GM21528 (cell line): Measurements from ENCODE around the gene FBXL17.
A peak's percentile ranks its signal among the peaks of the same experiment; 100 is the strongest.

Experiments used
- ATAC-seq: cut with Tn5 transposase; IDR thresholded peaks from one replicate; pipeline ENCODE4 v1.9.1; 2021; ENCODE audit warnings: mild to moderate bottlenecking, moderate library complexity; ENCODE audit not compliant: unreplicated experiment, low FRiP score

Gene FBXL17

DNA sequence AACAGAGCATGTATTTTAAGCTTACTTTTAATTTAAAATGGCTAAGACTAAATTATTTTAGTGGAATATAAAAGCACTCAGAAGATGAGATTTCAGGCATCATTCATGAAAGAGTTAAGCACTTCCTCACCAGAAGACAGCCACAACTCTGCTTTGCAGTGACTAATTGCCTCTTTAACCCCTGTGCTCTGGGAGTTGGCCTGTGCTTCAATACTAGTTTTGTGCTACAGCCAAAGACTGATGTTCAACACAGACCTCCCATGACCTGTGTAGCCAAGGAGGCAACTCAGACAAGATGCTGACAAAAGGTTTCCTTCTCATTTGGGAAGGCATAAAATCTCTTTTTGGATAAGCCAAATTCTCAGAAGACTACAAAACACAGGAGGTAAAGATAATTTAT is 353.5 kb downstream of the FBXL17 start:
- no peak for ATAC-seq

DNA sequence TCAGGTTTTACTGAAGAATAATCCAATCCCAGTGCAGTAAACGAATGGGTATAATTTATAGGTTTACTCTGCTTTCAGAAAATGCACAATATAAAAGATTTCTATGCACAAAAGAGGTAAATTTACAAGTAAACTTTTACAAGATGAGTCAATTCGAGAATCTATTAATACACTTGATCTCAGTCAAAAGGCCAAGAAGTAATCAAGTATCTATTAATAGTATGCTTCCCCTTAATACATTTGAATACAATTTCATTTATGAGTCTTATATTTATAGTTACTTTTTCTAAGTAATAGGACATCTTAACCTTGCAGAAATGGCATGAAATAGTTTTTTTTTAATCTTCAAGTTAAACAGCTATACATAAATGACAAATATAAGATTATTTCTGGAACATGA is 355.9 kb downstream of the FBXL17 start:
- no peak for ATAC-seq

DNA sequence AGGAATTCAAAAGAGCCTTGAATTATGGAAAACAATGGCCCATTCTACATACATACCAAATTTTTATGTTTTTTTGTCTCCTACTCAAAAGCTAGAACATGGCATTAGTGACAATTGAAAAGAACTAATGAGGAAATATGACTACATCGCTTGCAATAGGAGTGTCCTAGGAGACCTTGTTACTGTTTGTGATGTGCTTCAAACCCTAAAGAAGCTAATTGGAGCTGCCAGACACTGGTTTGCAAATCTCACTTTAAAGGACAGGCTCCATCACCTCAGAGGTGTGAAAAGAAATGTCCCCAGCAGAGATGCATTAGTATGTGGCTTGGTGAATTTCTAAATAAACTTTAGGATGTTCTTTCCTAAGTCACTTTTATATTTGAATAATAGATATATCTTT is 356.9 kb downstream of the FBXL17 start:
- no peak for ATAC-seq

DNA sequence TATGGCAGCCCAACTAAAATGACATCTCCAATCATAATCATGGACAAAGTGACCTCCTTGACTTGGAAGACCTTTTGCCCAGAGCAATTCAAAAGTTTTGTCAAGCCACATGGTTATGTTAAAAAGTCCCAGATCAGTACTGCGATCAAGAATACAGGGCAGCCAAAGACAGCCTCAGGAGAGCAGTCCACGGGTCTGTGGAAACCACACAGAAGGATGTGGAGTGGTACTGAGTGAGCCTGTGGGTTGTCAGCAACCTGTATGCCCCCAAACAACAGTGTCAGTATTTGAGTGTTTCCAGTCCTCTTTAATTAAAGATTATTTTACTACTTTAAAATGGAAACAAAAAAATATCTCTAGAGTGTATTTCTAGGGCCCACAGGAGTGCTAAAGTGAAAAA is 365.8 kb downstream of the FBXL17 start:
- ATAC-seq, result no peak

DNA sequence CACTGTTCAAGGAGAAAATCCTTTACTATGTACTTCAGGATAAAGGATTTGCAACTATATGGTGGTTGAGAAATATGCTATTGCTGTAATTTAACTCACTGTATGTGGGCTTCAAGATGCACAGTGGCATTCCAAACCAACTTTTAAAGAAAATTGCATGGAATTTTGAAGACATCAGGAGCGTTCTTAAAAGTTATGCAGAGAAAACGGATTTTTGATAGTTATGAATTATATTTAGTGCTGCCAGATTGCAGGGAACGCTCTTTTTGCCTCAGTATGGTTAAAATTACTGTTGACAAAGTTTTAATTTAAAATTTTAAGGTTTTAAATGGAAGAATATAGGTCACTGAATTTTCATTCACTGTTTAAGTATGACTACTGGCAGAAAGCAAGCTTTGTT is 375.1 kb downstream of the FBXL17 start:
- ATAC-seq, result no peak

DNA sequence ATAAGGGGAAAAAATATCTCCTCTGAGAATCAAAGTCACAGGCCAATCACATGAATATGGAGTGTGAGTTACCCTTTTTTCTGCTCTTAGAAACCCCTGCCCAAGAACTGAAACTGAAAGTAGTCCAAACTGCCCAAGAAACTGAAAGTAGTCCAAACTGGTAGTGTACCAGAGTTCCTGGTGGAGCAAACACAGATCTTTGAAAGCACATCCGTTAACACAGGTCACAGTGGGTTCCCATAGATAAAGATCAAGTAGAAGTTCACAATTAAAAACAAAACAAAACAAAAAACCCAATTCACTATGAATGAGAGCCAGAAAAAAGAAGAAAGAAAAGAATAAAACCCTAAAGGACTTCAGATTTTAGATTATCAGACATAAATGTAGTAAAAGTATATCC is 378.7 kb downstream of the FBXL17 start:
- peak; percentile 99 for ATAC-seq

DNA sequence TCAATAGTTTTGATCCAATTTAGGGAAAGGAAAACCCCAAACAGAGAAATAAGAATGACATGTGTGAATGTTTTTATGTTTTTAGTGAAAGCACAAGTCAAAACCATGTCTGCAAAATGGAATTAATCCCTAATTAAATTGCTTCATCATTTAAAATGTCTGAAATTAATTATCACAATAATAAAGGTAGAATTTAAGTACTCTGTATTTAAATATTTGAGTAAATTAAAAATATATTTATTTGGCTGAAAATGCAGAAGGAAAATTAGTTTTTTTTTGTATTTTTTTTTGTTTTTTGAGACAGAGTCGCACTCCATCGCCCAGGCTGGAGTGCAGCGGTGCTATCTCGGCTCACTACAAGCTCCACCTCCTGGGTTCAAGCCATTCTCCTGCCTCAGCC is 380.7 kb downstream of the FBXL17 start:
- ATAC-seq, result no peak

DNA sequence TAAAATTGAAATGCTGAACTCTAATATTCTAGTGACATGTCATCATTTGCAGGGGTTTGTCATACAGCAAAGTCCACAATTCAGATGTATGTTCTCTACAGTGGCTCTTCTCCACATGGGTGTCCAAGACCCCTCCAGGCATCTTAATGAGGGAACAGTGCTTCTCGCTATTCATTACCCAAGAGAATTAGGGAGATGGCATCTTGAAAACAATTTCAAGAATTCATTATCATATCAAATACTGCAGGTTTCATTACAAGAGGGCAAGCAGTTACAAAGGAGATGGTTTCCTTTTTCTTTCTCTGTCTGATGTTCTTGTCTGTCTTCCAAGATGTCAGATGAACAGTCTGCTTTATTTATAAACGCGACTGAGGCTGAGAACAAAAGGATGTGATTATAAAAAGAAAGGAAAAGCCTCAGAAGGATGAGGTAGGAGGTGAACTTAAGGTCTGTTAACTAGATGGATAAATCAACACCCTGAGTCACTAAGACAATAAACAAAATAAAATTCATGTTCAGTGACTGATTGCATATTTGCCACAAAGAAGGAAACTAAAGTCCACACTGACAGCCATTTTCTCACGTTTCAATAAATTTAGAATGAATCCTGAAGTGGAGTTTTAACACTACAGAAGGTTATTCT is 384.4 kb downstream of the FBXL17 start:
- ATAC-seq, result no peak

DNA sequence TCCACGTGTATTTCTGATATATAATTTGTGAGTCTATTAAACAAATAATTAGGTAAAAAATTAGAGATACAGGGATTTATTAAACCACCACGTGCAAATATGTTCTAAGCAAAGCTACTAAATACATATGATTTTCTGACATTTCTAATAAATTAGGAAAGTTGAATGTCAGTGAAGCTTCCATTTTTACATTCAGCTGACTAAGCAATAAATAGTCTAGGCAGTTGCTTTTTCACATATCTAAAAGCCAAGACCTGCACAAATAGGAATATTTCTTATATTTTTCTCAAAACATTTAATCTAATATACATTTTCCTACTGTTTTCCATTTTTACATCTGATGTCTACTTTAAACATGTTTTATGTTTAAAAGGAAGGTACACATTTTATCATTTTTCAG is 388.6 kb downstream of the FBXL17 start:
- no peak for ATAC-seq

DNA sequence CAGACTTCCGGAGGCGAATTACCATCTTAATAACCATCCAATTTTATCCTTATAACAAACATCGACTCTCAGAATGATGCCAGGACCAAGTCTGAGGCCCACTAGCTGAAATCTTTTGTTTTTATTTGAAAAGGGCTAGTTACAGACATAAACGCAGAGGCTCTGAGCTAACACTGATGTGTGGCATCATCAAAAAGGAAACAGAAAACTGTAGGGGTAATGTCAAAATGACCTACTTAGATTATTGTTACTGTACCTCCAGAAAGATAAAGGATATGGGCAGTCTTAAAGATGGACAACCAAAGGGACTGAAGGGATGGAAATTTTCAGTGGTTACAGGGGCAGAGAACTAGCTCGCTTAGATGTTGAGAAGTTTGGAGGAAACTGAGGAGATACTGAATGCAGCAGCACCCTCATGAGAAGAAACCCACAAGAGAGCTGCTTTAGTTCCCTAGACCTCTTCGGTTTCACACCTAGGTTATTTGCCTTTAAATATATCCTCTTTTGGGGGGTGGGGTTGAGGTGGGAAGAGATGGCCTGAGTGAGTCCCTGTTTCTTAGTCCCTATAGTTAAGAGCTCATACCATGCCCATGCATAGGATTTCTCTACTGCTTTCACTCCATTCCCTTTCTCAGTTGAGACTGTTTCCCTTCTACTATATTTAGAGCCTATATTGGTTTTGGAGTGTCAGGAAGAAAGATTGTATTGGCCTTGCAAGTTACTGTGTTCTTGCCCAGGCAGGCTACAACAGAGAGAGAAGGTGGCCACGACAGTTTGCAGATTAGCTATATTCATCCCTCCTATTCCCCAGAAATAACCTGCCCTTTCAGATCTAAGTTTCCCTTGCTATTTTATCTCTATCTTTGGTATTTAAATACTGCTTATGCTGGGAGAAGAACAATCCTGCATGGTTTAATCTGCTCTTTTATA is 390.8 kb downstream of the FBXL17 start:
- no peak for ATAC-seq

DNA sequence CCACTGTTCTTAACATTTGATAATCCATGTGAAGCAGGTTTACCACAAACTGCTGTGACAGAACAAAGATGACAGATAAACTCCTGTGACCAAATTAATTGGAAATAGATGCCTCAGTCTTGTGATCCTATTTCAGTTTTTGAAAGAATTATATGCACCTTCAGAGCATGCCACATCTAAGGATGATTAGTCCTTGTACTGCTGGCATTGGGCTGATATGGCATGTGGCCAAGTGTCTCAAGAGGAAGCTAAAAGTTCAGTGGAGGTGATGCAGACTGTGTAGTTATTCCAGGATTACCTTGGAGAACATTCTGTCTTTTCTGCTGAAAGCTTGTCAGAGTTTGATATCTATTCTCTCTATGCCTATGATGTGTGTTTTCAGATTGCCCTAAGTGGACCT is 396.8 kb downstream of the FBXL17 start:
- ATAC-seq, result no peak

DNA sequence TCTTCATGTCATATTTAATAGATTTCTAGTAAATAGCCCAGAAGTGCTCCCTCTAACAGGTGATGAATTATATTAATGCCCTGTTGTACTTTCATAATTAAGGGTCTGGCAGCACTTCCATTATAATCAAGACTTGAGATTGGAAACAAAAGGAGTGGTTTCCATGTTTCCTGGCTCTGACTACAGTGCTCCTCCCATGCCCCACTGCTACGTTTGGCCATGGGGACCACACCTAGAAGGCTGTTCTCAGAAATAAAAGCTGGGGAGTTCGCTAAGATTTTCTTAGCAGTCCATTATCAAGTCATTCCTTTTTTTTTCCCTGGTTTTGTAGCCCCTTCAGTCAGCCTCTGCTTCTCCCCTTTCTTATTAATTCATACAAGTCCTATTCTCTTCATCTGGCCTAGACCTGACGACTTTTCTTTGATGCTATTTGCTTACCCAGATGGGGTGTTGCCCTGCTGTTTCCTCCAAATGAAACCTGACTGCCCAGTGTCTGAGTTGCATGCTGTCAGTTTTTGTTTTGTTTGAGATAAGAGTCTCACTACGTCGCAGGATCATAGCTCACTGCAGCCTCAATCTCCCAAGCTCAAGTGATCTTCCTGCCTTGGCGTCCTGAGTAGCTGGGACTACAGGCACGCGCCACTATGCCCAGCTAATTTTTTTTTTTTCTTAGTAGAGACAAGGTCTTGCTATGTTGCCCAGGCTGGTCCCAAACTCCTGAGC is 399.0 kb downstream of the FBXL17 start:
- no peak for ATAC-seq

DNA sequence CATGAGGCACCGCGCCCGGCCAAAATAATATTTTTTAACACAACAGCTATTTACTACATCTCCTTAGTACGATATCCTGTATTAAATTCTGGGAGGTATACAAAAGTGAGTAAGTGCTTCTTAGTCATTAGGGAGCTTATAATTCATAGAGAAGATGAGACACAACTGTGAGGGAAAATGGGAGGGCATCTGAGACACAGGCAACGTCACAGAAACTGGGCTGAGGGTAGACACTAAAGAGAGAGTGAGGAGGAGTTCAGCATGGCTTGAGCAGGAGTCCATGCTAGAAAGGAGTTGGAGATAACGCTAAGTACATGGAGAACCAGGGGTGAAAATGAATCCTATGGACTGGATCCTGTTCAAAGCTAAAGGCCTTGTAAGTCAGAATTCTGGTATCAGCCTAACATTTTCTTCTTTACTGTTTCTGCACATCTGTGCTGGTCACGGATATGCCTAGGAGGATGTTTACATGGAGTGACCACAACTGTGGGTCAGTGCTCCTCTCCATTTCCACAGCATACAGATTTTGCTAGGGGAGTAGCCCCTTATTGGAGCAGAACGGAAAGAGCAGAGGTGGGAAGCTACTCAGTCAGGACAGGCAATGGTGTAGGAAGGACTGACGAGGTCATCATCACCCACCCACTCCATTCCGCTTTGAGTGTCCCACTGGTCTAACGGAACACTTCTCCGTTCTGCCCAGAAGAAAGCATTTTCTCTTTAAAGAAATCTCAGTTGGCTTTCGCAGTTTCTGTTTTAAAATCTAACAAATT is 400.8 kb downstream of the FBXL17 start:
- no peak for ATAC-seq

DNA sequence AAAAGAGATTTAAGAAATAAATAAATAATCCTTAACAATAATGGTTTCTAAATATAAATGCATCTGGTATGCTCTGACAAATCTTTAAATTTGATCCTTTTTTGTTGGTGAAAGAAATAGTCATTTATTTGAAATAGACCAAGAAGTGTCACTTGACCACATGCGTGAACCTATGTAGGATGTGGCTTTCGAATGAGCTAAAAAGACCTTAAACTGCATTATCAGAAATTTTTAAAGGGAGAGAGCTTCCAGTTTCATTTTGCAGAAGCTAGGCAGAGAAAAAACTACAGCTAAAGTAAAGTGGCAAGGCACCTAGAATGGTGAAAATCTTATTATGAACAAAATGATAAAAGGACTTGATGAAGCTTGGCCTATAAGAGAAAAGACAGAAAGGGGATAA is 402.0 kb downstream of the FBXL17 start:
- ATAC-seq, result peak; percentile 61

DNA sequence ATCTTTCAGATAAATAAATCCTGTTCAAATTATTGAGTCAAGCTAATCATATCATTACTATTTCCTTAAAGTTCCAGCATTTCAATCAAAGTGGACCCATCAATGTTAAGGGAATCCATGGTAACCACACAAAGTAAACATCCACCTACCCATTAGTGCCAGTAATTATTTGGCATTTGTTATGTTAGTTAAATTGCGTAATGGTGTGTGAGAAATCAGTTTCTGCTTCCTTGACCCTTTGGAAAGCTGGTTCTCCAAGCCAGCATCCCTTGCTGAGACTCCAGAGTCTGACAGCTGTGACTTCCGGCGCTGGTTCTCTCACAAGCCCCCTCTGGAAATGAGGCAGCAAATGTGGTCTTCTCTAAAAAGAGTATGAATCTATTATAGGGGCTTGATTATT is 402.6 kb downstream of the FBXL17 start:
- no peak for ATAC-seq

DNA sequence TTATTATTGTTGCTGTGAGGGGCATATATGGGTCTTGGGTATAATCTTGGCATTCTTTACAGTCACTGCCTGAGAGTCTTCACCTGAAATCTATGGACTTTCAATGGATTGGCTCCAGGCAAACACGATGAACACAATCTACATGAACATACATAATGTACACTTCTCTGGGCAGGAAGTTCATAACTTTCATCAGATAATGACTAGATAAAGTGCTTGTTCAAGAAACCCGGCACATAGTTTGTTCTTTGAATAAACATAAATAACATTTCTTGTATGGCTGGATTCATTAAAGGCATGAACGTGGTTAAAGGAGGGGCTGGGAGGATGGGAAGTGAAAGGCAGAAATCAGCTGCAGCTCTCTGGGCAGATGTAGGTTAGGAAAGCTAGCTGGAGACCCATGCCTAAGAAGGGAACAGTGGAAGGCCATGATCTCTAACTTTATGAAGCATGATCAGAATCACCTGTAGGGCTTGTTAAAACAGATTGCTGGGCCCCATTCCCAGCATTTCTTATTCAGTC is 404.3 kb downstream of the FBXL17 start:
- ATAC-seq, result no peak

DNA sequence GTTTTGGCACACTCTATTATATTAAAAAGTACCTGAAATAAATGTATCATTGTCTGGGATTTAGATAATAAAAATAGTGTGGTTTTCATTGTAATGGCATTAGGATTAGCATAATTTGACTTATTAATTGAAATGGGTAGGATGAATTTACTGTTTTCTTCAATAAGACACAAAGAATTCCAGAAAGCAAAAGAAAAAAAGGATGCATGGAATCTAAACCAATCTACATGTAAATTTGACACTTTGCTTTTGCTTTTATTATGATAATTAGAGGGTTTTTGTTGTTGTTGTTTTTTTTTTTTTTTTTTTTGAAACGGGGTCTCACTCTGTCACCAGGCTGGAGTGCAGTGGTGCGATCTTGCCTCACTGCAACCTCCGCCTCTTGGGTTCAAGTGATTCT is 406.3 kb downstream of the FBXL17 start:
- no peak for ATAC-seq

DNA sequence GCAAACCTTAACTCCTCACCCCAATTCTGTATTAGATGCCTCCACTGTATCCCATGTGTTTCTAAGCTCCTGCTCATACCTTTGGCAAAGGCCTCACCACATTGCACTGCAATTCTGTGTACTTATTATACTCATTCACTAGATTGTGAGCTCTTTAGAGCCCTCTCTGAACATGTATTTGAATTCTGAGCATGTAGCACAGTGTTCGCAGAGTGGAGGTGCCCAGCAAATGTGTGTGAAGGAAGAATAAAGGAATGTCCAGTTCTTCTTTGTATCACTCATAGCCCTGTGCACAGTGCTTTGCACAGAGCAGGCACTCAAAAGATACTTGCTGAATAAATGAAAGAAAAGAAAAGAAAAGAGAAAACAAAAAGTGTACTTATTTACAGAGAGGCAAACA is 410.1 kb downstream of the FBXL17 start:
- ATAC-seq, result no peak

DNA sequence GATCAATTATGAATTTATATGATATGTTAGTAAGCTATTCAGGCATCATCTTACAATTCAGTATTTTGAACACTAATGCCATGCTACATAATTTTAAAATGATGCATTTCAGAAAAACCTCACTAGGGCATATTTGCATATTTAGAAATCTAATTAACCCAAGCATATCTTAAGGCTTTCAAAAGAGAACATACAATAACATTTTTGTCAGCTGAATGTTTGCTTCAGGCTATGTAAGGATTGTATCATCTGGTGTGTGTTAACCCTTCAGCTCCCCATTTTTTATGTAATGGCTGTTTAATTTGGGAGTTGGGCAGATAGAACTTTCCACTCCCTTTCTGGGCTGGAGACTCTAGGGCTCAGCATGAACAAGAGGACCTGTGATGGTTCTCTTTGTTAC is 412.1 kb downstream of the FBXL17 start:
- ATAC-seq, result no peak

DNA sequence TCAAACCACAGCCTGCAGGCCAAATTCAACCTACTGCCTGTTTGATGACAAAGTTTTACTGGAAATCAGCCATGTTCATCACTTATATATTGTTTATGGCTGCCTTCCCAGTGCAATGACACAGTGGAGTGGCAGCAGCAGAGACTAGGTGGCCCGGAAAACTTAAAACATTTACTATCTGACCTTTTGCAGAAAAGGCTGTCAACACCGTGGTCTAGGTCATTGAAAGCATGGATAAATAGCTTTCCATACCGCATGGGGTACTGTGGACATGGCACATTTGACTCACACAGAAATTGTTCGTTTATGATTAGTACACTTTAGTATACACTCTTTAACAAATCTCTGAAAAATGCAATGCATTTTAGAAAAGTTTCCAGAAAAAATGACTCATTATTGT is 412.9 kb downstream of the FBXL17 start:
- ATAC-seq, result no peak
